Right atrium auricular region (tissue), 2 donors: ENCODE results near the gene TFDP2. TPM values are rescaled to one million over a fixed set of nuclear protein-coding genes. Genes with fewer than 3 reads are reported as not detected.

Source experiments
- DNase-seq: peaks from one replicate; pipeline ENCODE4 v3.0.0-alpha.2; 2019; ENCODE audit warnings: low spot score
- H3K27ac ChIP-seq, 2 donors: fragments of 200-600 bp; sonication (generic); 1 replicate in 1 of 2; 2 replicates in 1 of 2; pipeline ENCODE4 v1.5.1; 2016 to 2019
- H3K27me3 ChIP-seq, 2 donors: fragments of 200-600 bp; sonication (generic); one replicate each; pipeline versions ENCODE4 v1.5.1 to v1.6.0; 2017 to 2019
- H3K36me3 ChIP-seq: fragments of 200-600 bp; sonication (generic); one replicate; pipeline ENCODE4 v1.5.1; 2016
- H3K4me1 ChIP-seq, 2 donors: fragments of 200-600 bp; sonication (generic); one replicate each; pipeline versions ENCODE4 v1.5.1 to v1.6.0; 2017 to 2019
- H3K4me3 ChIP-seq, 2 donors: fragments of 200-600 bp; sonication (generic); 1 replicate in 1 of 2; 2 replicates in 1 of 2; pipeline ENCODE4 v1.5.1; 2017 to 2019; ENCODE audit warnings: mild to moderate bottlenecking in 1 of 2, moderate library complexity in 1 of 2
- H3K9me3 ChIP-seq, 2 donors: fragments of 200-600 bp; sonication (generic); one replicate each; pipeline ENCODE4 v1.5.1; 2019
- CTCF ChIP-seq, 2 donors: fragments of 200-600 bp; sonication (generic); IDR thresholded peaks; one replicate each; pipeline ENCODE4 v1.5.1; 2019; ENCODE audit warnings: antibody characterized with exemption in 2 of 2
- total RNA-seq, 2 donors: library from RNA; depleted of rRNA; stranded (reverse); fragments of >200 nt; gene quantifications; one replicate each; pipeline ENCODE4 v1.1.0, GENCODE V29; 2016

TFDP2 gene
- total RNA-seq, 2 donors from 2014 or later = 30.2 to 59.3 TPM

DNA sequence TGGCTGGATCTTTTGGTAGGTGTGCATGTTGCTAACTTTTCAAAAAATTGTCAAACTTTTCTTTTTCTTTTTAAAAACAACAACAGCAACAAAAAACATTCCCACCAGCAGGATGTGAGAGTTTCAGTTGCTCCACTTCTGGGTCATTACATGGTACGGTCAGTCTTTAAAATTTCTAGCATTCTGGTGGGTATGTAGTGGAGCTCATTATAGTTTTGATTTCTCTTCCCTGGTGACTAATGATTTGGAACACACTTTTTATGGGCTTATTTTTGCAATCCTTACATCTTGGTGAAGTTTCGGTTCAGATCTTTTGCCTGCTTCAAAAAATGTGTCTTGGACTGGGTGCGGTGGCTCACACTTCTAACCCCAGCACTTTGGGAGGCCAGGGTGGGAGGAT is 253.6 kb downstream of the TFDP2 start:
- H3K9me3 ChIP-seq = no peaks in the 10 kb centered on the region
- DNase-seq = no peak
- H3K4me3 ChIP-seq = no peak overlapping the region
- no peak for TF ChIP-seq CTCF (IDR thresholded peaks at IDR 0.05)
- H3K27me3 ChIP-seq = no peaks in the 10 kb centered on the region
- H3K4me1 ChIP-seq = no peaks in the 10 kb centered on the region
- H3K27ac ChIP-seq = no peak overlapping the region
- H3K36me3 ChIP-seq = no peaks in the 10 kb centered on the region

GRCh38 chr3:141894524-141895176 is 254.7 kb downstream of the TFDP2 start:
- no peak for TF ChIP-seq CTCF (IDR thresholded peaks at IDR 0.05)
- Histone ChIP-seq H3K9me3 (no peaks in the 10 kb centered on the region), H3K4me3 (no peak overlapping the region), H3K27me3 (no peaks in the 10 kb centered on the region), H3K27ac (no peak overlapping the region), H3K4me1 (no peaks in the 10 kb centered on the region), H3K36me3 (no peaks in the 10 kb centered on the region)
- no peak for DNase-seq

Other genes with a start within 250 kb of the TFDP2 start
- gene GK5, start 76.0 kb upstream of the TFDP2 start, total RNA-seq = 1 to 10 TPM; 6.4 to 7.1 TPM